Esophagus muscularis mucosa (tissue), 4 donors: ENCODE results near the gene LRFN5. TPM values are rescaled to one million over a fixed set of nuclear protein-coding genes. Genes with fewer than 3 reads are reported as not detected.
A peak's percentile ranks its signal among the peaks of the same experiment; 100 is the strongest.
"Not testable (repeated sequence)": the region's sequence is repeated elsewhere in the genome, so short reads cannot be mapped to it uniquely, and the experiment has no call there.

Source experiments
- DNase-seq: peaks from one replicate; pipeline ENCODE4 v3.0.0-alpha.2; 2017; ENCODE audit errors: extremely low spot score
- H3K27ac ChIP-seq, 4 donors: fragments of 200-600 bp; sonication (generic); replicated peaks in 1 of 4; 1 replicate in 3 of 4; 2 replicates in 1 of 4; pipeline ENCODE4 v1.5.1; 2016 to 2019; ENCODE audit warnings: mild to moderate bottlenecking in 1 of 4
- H3K27me3 ChIP-seq, 4 donors: fragments of 200-600 bp; sonication (generic); one replicate each; pipeline versions ENCODE4 v1.5.1 to v1.6.0; 2016 to 2019
- H3K36me3 ChIP-seq, 4 donors: fragments of 200-600 bp; sonication (generic); one replicate each; pipeline ENCODE4 v1.5.1; 2016 to 2019
- H3K4me1 ChIP-seq, 4 donors: fragments of 200-600 bp; sonication (generic); one replicate each; pipeline ENCODE4 v1.5.1; 2016 to 2019
- H3K4me3 ChIP-seq, 4 donors: fragments of 200-600 bp; sonication (generic); 1 replicate in 2 of 4; 2 replicates in 2 of 4; pipeline ENCODE4 v1.5.1; 2016 to 2019; ENCODE audit warnings: mild to moderate bottlenecking in 4 of 4, moderate library complexity in 1 of 4
- H3K9me3 ChIP-seq, 4 donors: fragments of 200-600 bp; sonication (generic); 1 replicate in 3 of 4; 2 replicates in 1 of 4; pipeline ENCODE4 v1.5.1; 2016 to 2019
- EP300 ChIP-seq: sonication (generic); formaldehyde crosslinking; IDR thresholded peaks from one replicate; pipeline ENCODE4 v1.6.1; 2017; ENCODE audit warnings: antibody characterized with exemption
- POLR2A ChIP-seq: fragments of 450-650 bp; IDR thresholded peaks from one replicate; pipeline ENCODE4 v1.6.1; 2017; ENCODE audit warnings: antibody characterized with exemption, moderate library complexity, mild to moderate bottlenecking, low read depth
- POLR2AphosphoS5 ChIP-seq, 2 donors: sonication (generic); formaldehyde crosslinking; IDR thresholded peaks; one replicate each; pipeline ENCODE4 v1.6.1; 2017; ENCODE audit warnings: antibody characterized with exemption in 2 of 2
- WGBS: methylation state at CpG from one replicate; pipeline ENCODE4 v1.1.5; 2018; 5-methylcytosine and 5-hydroxymethylcytosine counted together
- intact Hi-C: fragments of 100-400 bp; cut with DNase I; formaldehyde crosslinking; loops from one replicate; pipeline ENCODE4 v1.15.1; 2023
- total RNA-seq, 4 donors: library from RNA; depleted of rRNA; stranded (reverse); fragments of >200 nt; gene quantifications; one replicate each; pipeline versions ENCODE4 v1.1.0 to v1.2.1, GENCODE V29; 2016
- TF ChIP-seq, protein P1 (sequence below), 3 experiments: fragments of 200-600 bp in 2 of 3; fragments of 450-650 bp in 1 of 3; sonication (generic) in 2 of 3; IDR thresholded peaks; one replicate each; pipeline ENCODE4 v1.5.1; 2017 to 2019; ENCODE audit warnings: antibody characterized with exemption in 3 of 3, mild to moderate bottlenecking in 2 of 3, moderate library complexity in 1 of 3

The LRFN5 gene
- total RNA-seq: 1 to 10 TPM; 2.1 to 4.6 (median 3.3) TPM

DNA sequence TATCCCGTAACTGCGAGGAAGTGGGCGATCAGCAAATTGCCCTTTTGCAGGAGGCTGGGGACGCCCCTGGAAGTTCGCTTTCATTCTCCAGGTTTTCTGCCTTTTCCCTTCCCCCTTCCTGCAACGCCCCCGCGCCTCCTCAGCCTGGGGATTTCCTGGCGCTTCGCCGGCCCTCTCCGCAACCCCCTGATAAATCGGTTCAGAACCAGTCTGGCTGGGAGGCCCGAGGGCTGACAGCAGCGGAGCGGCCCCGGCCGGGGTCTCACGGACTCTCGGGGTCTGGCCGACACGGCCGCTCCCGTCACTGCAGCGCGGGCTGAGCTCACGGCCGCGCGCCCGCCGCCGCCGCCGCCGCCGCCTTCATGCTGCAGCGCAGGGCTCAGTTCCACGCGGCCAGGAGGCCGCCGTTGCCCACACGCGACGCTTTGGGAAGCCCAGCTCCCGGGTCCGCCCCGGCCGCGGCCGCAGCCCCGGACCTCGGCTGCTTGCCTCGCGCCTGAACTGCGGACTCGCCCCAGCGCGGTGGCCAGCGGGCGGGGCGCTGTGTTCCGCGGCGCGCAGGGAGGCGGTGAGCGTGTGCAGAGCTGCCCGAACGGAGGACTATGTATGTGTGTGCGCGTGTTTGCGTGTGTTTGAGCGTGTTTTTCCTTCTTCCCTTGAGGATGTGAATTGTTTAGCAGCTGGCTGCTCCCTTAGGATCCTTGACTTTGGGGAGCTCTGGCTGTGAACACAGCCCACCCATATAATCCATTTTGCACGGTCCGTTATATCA, at the start of gene LRFN5:
Gene LRFN5, plus strand, starts transcription at position 345 of the 772 bp plus-strand sequence.
- intact Hi-C loops: no loop called here
- peaks cover 0 to 73% (median 11%) of the 10 kb centered on the region in 4 donors for H3K27me3 ChIP-seq

DNA sequence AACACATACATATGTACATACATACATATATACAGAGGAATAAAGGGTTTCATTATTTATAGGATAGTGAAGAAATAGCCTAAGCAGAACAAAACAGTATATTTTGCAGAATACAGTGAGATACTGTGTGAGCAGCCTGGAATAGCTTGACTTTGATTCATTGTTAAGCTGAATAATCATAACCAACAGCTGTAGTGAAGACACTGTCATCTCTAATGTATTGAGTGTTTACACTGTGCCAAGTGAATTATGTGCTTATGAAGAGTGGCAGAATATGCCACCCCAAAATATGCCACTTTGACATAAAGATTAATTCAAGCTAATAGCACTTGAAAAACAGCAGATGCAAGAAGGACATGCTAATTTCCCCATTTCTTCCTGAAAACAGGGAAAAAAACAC, 48.2 kb upstream of the LRFN5 start:
- intact Hi-C loops: no loop called here
- no peaks in the 10 kb centered on the region for H3K4me1 ChIP-seq
- H3K27me3 ChIP-seq: no peaks in the 10 kb centered on the region
- TF ChIP-seq POLR2AphosphoS5 (IDR thresholded peaks at IDR 0.05) (no peak), EP300 (no peak), POLR2A (no peak)
- TF ChIP-seq, protein P1, sequence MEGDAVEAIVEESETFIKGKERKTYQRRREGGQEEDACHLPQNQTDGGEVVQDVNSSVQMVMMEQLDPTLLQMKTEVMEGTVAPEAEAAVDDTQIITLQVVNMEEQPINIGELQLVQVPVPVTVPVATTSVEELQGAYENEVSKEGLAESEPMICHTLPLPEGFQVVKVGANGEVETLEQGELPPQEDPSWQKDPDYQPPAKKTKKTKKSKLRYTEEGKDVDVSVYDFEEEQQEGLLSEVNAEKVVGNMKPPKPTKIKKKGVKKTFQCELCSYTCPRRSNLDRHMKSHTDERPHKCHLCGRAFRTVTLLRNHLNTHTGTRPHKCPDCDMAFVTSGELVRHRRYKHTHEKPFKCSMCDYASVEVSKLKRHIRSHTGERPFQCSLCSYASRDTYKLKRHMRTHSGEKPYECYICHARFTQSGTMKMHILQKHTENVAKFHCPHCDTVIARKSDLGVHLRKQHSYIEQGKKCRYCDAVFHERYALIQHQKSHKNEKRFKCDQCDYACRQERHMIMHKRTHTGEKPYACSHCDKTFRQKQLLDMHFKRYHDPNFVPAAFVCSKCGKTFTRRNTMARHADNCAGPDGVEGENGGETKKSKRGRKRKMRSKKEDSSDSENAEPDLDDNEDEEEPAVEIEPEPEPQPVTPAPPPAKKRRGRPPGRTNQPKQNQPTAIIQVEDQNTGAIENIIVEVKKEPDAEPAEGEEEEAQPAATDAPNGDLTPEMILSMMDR (IDR thresholded peaks at IDR 0.05): no peak
- no peak overlapping the region for H3K4me3 ChIP-seq
- H3K27ac ChIP-seq: no peak overlapping the region
- no peak for DNase-seq
- no peaks in the 10 kb centered on the region for H3K9me3 ChIP-seq
- no peaks in the 10 kb centered on the region for H3K36me3 ChIP-seq

More for the DNA sequence above, at the start of gene LRFN5:
- DNase-seq: no peak
- TF ChIP-seq POLR2A (no peak), EP300 (no peak), POLR2AphosphoS5 (IDR thresholded peaks at IDR 0.05) (no peak)
- TF ChIP-seq, protein P1 (IDR thresholded peaks at IDR 0.05): no peak
- H3K36me3 ChIP-seq: no peaks in the 10 kb centered on the region
- peak within 1 kb of the TSS; percentile 72 to 86 (median 82) for H3K27ac ChIP-seq
- no peaks in the 10 kb centered on the region for H3K9me3 ChIP-seq
- H3K4me3 ChIP-seq: peak within 1 kb of the TSS; percentile 62 to 71 (median 68)
- peaks cover 14 to 50% (median 39%) of the 10 kb centered on the region in 4 donors for H3K4me1 ChIP-seq
- WGBS: 0% methylated on average over 16 of the region's 76 CpGs

DNA sequence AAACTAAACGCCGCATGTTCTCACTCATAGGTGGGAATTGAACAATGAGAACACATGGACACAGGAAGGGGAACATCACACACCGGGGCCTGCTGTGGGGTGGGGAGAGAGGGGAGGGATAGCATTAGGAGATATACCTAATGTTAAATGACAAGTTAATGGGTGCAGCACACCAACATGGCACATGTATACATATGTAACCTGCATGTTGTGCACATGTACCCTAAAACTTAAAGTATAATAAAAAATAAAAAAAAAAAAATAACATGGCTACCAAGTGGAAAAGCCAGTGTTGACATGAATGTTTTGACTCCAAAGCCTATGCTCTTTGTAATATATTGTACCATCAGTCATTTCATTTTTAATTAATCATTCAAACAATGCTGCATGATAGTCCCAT, 39.8 kb upstream of the LRFN5 start:
- H3K9me3 ChIP-seq, H3K4me3 ChIP-seq, H3K27me3 ChIP-seq, H3K27ac ChIP-seq, H3K4me1 ChIP-seq, DNase-seq, intact Hi-C loops, H3K36me3 ChIP-seq: not testable (repeated sequence)
- WGBS: 96% methylated on average over 3 of the region's 3 CpGs

DNA sequence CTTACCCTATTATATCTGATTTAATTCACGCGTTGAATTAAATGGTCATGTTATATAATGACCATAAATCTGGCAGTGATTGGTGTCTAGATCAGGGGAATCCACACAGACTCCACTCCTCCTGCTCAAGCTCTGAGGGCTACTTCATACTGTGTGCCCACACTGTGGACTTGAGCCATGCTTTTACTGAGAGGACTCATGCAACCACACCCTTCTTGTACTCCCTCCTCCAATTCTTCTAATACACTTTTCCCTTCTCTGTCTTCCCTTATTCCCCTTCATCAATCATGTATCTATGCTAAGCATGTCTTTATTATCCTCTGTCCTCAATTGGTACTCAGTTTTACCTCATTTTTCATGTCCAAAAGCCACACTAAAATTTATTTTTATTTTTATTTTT, 37.7 kb upstream of the LRFN5 start:
- H3K27ac ChIP-seq: no peak overlapping the region
- WGBS: 100% methylated on average over 2 of the region's 2 CpGs

DNA sequence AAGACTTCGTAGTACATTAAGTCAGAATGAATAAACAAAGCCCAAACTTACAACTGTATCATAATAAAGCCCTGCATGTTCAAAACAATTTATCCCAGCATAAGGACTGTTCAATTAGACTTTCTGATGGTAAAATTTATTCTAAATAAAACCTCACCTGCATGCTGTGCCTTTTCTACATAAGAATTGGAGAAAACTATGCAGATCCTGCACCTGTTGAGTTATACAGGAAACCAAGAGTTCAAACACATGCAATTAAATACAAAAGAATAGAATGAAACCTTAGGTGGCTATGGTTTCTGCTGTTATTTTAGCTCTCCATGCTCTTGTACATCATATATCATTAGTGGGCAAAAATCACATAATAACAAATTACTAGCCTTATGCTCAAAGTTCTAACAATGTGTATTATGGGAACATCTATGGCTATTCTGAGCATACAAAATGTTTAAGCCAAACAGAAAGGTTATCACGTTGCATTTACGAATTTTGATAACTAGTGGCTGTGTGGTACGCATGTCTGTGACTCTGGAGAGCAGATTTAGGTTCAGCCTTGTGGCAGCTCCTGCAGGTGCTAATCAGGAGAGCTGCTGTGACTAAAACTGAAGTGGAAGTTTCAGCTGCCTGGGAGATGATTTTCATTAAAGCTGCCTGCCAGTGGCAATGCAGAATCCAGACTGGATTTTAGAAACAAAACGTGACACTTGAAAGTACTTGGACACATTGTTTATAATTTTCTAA, 36.1 kb upstream of the LRFN5 start:
- H3K27me3 ChIP-seq: no peaks in the 10 kb centered on the region
- no peak for DNase-seq
- H3K4me1 ChIP-seq: no peaks in the 10 kb centered on the region
- no peaks in the 10 kb centered on the region for H3K36me3 ChIP-seq
- H3K27ac ChIP-seq: no peak overlapping the region
- 68% methylated on average over 5 of the region's 5 CpGs for WGBS
- intact Hi-C loops: no loop called here
- H3K4me3 ChIP-seq: no peak overlapping the region
- H3K9me3 ChIP-seq: no peaks in the 10 kb centered on the region
- TF ChIP-seq, protein P1 (IDR thresholded peaks at IDR 0.05): no peak
- no peak for TF ChIP-seq POLR2AphosphoS5 (IDR thresholded peaks at IDR 0.05)
- no peak for TF ChIP-seq EP300
- no peak for TF ChIP-seq POLR2A

More for the DNA sequence above, 37.7 kb upstream of the LRFN5 start:
- Histone ChIP-seq H3K36me3 (no peaks in the 10 kb centered on the region), H3K4me3 (no peak overlapping the region), H3K9me3 (no peaks in the 10 kb centered on the region), H3K4me1 (no peaks in the 10 kb centered on the region), H3K27me3 (no peaks in the 10 kb centered on the region)
- intact Hi-C loops: no loop called here
- TF ChIP-seq, protein P1 (IDR thresholded peaks at IDR 0.05): no peak
- TF ChIP-seq EP300 (no peak), POLR2A (no peak), POLR2AphosphoS5 (IDR thresholded peaks at IDR 0.05) (no peak)
- no peak for DNase-seq
